PC-3 (cell line): ENCODE results near the gene HKDC1.

ENCODE experiments used
- CTCF ChIP-seq: fragments of 300-600 bp; sonication (generic); conservative IDR thresholded peaks from 2 replicates; pipeline ENCODE4 v1.5.1; 2017; ENCODE audit warnings: antibody characterized with exemption, low read depth, mild to moderate bottlenecking, low read length
- EZH2 ChIP-seq: fragments of 300-600 bp; sonication (generic); IDR thresholded peaks from one replicate; pipeline ENCODE4 v1.6.1; 2017; ENCODE audit warnings: antibody characterized with exemption, mild to moderate bottlenecking, low read length; ENCODE audit not compliant: unreplicated experiment

GRCh38 chr10:69234447-69234846 lies 14.3 kb downstream of the HKDC1 start:
- TF ChIP-seq CTCF = no peak
- no peak for TF ChIP-seq EZH2
